ENCODE results near the gene KLHDC4.
"Not testable (repeated sequence)": the region's sequence is repeated elsewhere in the genome, so short reads cannot be mapped to it uniquely, and the experiment has no call there.

KLHDC4 gene

DNA sequence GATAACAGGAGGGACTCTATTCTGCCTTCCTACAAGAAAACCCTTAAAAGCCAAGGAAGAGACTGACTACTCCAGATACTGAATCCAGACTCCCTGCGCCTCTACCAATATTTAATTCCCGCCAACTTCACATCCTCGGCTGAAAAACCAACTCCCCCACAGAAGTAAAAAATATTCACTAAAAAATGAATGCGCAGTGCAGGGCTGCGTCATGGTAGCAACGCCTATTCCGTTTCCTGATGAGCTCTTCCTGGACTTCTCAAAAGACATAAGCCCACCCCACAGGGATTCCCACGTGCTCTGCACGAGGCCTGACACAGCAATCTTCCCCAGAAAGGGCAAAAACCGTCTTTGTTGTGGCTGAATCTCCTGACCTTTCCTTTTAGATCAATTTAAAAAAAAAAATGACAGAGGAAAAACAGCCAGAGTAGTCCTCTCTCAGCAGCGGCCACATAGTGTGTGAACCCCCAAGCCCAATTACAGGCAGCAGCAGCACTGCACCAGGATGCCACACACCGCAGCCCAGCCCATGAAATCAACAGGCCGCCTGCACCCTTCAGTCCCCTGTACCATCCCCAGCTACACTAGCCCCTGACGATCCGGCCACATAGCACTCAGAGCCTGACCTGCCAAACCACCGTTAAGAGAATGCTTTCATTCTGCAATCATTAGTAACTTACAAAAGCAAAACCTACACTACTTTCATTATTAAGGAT lies 23.9 kb downstream of the KLHDC4 start:
- DNase-seq: no peak

DNA sequence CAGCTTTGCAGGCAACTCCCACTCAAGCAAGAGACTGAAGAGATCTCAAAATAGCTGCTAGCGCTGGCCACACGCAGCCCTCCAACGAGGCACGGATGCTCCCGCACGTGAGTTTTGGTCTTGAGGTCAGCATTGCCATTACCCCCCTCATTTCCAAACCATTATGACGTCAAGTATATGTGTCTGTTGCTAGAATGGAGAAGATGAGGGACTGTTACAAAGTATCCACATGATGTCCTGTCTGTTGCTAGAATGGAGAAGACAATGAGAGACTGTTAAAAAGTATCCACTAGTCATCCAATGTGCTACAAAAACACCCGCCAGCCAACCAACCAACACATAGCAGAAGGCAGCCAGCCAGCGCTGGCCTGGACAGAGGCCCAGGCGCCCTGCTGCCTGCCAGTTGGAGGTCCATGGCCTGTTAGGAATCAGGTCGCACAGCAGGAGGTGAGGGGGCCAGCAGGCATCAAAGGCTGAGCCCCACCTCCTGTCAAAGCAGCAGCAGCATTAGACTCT lies 24.8 kb downstream of the KLHDC4 start:
- DNase-seq: no peak

DNA sequence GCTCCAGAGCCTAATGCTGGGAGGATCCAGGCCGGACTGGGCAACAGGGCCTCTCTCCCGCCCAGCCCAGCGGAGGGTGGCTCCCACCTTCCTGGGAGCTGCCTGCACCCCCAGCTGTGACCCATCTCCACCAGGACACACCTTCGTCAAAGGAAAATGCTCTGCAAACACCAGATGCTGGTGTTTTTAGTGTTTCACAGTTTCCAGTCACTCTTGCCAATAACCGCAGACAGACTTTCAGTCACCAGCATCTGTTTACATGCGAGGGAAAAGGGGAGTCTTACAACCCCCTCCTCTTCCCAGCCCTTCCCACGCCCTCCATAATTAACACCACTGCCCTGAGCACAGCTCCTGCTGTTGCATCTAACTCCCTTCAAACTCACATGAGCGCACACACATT lies 25.3 kb downstream of the KLHDC4 start:
- no peak for DNase-seq

DNA sequence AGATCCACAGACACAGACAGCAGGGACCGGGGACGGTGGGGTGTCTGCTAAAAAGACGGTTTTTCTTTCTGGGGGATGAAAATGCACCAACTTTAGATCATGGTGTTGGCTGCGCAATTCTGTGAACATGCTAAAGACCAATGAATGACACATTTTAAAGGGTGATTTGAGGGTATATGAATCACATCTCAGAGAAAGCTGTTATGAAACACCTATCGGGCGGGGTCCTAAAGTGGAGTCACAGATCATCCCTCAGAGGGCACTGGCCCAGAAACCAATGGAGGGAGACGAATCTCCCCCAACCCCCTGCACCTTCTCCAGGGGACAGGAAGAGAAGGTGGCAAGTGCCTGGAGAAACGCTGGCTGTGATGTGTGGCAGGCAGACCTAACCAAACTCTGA lies 26.0 kb downstream of the KLHDC4 start:
- no peak for DNase-seq

DNA sequence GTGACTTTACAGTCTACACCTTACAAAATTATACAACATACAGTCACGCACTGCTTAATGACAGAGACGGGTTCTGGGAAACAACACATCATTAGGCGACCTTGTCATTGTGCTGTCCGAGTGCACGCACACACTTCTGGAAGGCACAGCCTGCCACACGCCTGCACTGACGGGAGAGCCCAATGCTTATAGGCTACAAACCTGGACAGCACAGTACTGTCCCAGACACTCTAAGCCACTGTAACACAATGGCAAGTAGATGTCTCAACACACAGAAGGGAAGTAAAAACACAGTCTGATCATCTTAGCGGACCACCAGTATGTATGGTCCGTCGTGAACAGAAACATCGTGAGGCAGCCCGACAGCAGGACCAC lies 29.8 kb downstream of the KLHDC4 start:
- no peak for DNase-seq

DNA sequence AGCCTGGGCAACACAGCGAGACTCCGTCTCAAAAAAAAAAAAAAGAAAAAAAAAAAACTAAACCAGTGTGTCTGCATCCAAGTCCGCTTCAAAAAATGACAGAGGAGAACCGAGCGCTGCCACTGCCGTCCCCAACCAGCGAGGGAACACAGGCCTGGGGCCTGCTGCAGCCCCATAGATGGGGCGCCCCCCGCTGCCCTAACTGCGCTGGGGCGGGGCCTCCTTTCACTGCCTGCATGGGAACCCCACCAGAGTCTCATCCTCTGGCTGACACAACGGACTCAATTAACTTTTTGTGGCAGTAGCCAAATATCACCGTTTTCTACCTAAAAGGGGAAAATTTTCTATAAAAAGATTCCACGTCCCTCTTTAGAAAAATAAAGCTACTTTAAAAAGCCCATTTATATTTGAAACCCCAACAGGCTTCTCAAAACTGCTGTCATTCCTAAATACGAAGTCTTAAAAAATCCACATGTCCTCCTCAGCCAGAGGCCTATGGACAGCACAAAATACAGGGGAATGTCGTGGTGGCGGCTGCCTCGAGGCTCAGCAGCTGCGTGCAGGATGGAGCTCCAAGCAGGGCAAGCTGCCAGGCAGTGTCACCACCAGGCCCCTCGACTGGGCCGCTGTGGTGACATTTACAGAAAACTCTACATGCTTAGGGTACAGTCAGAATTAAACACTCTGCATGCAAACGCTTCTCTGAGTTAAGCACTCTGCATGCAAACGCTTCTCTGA lies 30.3 kb downstream of the KLHDC4 start:
- no peak for DNase-seq

DNA sequence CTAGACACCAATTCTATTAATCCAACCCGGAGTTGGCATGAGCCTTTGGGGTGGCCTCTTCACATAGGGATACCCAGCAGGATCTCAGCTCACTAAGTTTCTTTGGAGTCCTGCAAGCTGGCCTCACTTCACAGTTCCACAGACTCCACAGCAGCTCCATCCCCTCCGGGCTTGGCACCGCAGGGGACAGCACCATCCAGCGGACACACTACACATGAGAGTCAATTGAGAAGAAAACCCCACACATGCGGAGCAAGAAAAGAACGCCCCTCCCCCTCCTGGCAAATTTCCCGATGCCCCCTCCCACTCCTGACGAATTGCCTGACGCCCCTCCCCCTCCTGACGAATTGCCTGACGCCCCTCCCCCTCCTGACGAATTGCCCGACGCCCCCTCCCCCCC lies 31.1 kb downstream of the KLHDC4 start:
- no peak for DNase-seq

DNA sequence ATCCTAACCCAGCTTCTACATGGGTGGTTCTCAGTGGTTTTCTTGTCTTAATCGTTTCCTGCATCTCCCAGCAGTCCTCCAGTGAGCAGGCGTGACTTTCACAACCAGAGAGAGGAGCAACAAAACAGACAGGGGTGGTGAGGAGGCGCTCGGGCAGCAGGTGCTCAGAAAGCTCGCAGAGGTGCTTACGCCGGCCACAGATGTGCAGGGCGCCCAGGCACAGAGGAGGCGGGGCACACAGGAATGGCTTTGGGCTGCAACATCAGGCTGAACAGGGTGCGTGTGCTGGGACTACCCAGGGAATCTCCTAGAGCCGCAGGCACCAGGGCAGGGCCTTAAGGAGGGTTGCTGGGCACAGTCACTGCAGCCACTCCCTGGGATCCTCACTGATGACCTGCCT lies 32.6 kb downstream of the KLHDC4 start:
- DNase-seq: no peak

DNA sequence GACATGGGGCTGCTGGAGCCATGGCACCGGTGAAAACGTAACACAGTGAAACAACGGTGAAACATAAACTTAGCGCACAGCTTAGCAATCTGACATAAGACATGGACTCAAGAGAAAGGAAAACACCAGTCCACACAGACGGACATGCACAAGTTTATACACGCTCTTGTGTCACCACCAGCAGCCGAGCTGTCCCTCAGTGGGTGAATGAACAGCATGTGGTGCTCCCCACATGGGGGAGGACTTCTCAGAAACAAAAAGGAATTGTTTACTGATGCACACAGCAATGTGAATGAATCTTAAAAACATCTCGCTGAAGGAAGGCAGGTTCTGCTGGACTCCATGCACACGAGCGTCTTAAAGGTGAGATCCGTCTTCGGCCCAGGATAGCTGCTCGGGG lies 34.2 kb downstream of the KLHDC4 start:
- no peak for DNase-seq

DNA sequence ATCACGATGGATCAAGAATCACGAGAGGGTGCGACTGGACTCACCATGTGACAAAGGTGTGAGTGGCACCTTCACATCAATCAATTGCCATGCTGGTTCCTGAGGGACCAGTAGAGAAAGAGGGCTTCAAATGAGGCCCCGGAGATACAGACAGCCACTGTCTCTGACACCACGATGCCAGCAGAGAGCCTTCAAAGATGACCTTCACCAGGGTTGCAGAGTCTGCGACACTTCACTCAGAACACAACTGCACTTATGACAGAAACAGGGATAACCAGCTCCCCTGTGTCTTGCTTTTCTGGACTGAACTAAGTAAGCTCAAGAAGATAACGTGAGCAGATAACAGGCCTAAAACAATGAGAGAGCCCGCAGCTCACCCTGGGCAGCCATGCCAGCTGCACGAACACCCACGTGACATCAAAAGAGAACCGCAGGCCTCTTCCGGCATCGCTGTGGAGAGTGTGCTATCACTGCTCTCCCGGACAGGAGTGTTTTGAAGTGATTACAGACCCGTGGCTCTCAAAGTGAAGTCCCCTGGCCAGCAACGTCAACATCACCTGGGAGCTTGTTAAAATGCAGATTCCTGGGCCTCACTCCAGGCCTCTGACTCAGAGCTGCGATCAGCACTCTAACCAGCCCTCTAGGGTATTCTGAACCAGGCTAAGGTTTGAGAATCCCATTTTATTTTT lies 36.4 kb downstream of the KLHDC4 start:
- no peak for DNase-seq

DNA sequence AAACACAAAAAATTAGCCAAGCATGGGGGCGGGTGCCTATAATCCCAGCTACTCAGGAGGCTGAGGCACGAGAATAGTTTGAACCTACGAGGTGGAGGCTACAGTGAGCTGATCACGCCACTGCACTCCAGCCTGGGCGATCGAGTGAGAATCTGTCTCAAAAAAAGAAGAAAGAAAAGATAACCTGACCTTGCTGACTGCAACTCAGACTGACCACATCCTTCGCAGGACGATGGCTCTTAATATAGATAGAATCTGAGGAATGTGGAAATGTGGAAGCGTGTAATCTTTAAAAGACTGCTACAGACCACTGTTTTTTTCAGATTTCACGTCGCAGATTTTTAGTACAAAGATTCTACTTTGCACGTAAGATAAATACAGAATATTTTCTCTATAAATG lies 37.8 kb downstream of the KLHDC4 start:
- DNase-seq: no peak

DNA sequence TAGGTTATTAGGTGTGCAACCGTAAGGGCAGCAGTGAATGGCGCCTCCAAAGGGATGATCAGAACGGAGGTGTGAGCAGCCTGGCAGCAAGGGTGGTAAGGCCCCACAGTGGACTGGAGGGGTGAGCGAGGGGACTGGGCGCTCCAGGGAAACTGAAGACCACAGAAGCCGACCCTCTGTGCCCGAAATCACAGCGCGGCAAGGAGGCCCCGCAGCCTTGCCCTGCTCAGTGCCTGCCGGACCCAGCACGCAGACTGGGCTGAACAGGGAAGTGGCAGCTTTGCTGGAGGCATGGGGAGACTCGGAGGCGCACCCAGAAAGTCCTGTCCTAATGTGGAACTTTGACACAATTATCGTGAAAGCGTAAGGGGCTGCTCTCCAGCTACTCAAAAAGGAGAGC lies 38.4 kb downstream of the KLHDC4 start:
- DNase-seq: no peak

DNA sequence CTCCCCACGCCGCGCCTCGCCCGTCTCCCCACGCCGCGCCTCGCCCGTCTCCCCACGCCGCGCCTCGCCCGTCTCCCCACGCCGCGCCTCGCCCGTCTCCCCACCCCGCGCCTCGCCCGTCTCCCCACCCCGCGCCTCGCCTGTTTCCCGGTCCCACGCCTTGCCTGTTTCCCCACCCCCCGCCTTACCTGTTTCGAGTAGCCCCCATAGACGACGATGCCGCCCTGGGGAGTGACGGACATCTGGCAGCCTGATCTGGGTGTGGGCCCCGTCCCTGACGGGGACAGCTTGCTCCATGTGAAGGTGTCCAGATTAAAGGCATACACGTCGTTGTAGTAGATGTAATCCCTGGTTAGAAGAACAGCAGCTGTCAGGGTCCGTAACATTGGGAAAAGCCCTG lies 39.2 kb downstream of the KLHDC4 start:
- not testable (repeated sequence) for DNase-seq

DNA sequence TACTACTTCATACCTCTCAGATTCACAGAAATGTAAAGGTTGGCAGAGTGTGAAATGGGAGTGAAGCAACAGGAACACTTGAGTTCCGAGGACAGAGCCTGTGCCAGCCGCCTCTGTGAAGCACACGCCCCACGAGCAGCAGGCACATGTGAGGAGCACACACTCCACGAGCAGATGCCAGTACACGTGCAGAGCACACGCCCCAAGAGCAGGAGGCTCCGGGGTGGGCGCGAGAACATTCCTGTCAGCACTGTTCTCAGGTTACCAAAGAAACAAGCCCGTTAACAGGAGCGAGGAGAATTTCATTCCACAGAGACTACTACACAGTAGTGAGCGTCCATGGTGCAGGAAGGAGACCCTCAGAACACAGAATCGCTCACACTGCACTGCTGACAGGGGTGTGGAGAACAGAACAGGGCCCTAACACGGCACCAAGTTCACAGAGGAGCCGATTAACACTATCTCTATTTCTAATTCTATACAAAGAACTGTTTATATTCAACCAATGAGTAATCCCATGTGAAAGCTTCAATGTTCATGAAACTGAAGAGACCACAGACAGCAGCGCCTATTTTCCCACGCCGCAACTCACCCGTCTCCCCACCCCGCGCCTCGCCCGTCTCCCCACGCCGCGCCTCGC lies 40.1 kb downstream of the KLHDC4 start:
- DNase-seq: no peak

DNA sequence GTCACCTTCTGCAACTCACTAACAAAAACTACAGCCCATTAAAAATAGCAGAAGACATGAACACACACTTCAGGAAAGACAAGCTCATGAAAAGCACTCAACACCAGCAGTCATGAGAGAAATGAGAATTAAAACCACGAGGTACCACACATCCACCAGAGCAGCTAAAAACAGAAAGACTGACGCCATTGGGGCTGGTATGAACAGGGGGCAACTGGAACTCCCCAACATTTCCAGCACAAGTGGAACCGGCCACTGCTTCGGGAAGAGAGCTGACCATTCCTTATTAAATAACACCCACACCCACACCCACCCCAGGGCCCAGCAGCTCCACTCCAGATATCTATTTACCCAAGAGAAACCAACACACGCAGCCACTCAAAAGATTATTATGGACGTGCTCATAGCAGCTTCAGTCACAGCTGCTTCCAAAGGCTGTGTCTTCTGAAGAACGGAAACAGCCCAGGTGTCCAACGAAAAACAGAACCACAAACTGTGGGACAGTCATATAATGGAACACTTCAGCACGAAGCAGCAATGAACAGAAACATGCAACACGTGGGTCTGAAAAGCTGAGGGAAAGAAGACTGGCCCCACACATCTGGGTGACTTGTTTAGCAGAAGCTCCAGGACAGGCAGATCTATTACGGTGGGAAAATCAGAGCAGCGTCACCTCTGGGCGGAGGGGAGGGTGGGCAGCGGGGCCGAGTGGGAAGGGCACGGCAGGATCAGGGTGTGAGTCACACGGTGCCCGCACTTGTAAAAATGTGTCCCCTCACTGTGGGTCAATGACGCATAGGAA lies 41.1 kb downstream of the KLHDC4 start:
- no peak for DNase-seq

DNA sequence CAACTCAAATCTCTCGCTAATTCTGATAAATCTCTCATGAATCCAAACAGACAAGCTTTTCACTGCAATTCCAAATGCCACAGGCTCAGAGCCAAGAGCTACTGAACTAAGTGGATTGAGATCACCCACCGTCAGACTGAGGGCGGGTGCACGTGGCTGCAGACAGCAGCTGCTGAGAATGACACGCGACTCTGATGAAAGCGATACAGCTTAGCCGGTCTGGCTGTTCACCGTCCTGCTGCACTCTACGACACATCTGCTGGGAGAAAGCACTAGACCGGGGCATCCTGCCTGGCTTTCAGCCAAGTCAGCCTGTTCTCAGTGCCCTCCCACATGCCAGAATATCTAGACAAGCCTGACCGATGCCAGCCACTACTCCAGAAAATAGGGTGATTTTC lies 42.6 kb downstream of the KLHDC4 start:
- no peak for DNase-seq

DNA sequence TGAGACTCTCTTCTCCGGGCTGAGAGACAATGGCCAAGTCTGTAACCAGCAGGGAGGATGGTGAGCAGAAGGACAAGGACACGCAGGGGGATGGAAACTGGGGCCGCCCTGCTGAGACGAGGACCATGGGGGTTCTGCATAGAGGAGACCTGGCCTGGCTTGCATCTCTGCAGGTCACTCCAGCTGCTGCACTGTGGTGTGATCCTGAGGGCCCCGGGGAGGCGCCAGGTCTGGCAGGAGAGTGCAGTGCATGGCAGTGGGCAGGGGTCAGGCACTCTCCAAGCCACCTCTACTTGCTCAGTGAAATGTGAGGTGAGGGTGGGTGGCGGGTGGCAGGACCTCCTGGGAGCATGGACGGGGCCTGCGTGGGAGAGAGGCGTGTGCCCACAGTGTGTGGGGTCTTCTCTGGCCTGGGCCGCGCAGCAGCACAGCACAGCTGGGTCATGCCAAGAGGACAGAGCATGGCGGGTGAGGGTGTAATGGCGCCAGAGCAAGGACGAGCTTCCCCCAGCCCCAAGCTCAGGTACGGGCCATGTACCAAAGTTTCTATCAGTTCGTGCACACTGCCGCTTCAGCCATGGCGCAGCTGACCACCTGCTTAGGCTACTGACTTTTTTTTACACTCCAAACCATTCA lies 43.1 kb downstream of the KLHDC4 start:
- no peak for DNase-seq

DNA sequence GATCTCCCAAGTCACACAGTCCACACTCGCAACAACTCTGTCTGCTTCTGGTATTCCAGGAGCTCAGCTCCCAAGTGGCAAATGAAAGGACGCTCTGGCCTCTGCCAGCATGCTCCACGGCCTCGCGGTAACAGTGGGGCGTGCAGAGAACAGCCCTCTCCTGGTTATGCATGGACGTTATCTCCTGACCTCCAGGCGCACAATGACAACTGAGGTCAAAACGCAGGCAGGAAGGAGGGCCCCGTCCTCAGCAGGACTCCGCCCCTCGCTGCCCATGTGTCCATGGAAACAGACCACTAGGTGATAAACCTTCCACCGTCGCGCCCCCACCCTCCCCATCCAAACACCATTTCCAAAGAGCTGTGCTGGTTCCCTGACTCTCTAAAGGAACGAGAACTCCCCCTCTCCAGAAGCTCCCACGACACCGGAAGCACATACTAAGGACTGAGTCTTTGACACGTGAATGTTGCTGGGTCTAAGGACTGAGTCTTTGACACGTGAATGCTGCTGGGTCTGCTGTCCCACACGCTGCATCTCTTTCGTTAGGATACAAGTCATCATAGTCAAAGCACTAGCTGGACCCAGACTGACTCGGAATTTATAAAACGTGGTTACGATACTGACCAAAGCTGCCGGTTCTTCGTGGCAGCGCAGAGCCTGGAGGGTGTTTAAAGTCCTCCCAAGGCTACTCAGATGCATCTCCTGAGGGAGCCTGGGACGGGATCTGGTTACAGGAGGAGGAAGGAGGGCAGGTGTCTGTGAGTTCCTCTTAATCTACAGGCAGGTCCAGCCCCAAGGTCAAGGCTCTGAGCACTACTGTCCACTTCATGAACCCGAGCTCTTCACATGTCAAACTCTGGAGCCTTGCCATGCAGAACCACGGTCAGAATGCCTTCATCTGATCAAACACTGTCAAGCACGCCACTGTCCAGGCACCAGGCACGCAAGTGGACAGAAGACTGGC lies 43.9 kb downstream of the KLHDC4 start:
- DNase-seq: no peak

DNA sequence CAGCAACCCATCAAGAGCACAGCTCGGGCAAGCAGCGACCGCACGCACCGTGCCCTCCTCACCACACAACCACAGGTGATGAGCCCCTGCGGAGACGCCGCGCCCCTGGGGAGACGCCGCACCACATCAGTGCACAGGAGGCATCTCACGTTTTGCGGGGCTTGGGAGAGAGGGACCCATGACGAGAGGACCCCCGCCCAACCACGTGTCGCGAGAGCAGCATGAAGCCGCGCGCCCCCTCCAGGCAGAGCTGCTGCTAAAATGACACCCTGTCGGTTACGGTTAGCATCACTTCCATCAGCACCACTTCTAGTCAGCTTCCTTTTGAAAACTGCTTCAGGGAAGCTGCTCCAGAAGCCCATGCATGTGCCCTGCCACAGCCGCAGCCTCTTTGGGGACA lies 45.3 kb downstream of the KLHDC4 start:
- no peak for DNase-seq

DNA sequence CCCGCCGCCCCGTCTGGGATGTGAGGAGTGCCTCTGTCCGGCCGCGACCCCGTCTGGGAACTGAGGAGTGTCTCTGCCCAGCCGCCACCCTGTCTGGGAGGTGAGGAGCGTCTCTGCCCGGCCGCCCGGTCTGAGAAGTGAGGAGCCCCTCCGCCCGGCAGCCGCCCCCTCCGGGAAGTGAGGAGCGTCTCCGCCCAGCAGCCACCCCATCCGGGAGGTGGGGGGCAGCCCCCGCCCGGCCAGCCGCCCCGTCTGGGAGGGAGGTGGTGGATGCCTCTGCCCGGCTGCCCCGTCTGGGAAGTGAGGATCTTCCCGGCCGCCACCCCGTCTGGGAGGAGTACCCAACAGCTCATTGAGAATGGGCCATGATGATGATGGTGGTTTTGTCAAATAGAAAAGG lies 47.0 kb downstream of the KLHDC4 start:
- DNase-seq: not testable (repeated sequence)

DNA sequence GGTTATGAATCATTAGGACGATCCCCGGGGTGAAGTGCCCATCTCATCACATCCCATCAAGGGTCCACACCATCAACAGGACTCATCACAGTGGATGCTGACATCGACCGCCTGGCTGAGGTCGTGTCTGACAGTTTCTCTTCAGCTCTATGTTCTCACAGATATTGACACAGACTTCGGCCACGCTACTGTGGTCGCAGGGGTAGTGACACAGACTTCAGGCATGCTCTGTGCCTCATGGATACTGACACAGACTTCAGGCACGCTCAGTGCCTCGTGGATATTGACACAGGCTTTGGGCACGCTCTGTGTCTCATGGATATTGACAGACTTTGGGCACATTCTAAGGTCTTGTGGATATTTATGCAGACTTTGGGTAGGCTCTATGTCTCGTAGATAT lies 50.1 kb downstream of the KLHDC4 start:
- DNase-seq: no peak

Data from activated CD8-positive, alpha-beta memory T cell treated with anti-CD3 and anti-CD28 coated beads, Interleukin-2, amount 50 U/mL, for 48 hours (primary cell).